Liver (tissue), 9 donors: Measurements from ENCODE around the gene DET1. TPM values are rescaled to one million over a fixed set of nuclear protein-coding genes. Genes with fewer than 3 reads are reported as not detected.

ENCODE experiments used
- DNase-seq: peaks from one replicate; pipeline ENCODE4 v3.0.0-alpha.2; 2017; ENCODE audit warnings: low spot score
- H3K27ac ChIP-seq, 2 donors: one replicate each; pipeline ENCODE4 v1.7.0; 2013; ENCODE audit warnings: inconsistent platforms in 2 of 2, low read length in 2 of 2, control low read depth in 1 of 2, low read depth in 1 of 2, mild to moderate bottlenecking in 1 of 2
- H3K27me3 ChIP-seq, 4 donors: one replicate each; pipeline versions ENCODE4 v1.6.1 to v1.7.0; 2013; ENCODE audit warnings: low read length in 3 of 4, inconsistent platforms in 1 of 4, mild to moderate bottlenecking in 1 of 4, moderate library complexity in 1 of 4; ENCODE audit not compliant: control insufficient read depth in 4 of 4, insufficient read depth in 4 of 4
- H3K36me3 ChIP-seq, 4 donors: one replicate each; pipeline versions ENCODE4 v1.6.1 to v1.7.0; 2013; ENCODE audit warnings: low read length in 3 of 4, mild to moderate bottlenecking in 3 of 4, low read depth in 1 of 4, moderate library complexity in 1 of 4; ENCODE audit not compliant: control insufficient read depth in 4 of 4, insufficient read depth in 3 of 4
- H3K4me1 ChIP-seq, 4 donors: one replicate each; pipeline versions ENCODE4 v1.6.1 to v1.7.0; 2013; ENCODE audit warnings: low read length in 3 of 4, mild to moderate bottlenecking in 3 of 4, moderate library complexity in 1 of 4; ENCODE audit not compliant: control insufficient read depth in 4 of 4, insufficient read depth in 4 of 4
- H3K4me3 ChIP-seq, 3 donors: one replicate each; pipeline versions ENCODE4 v1.6.1 to v1.7.0; 2013; ENCODE audit warnings: low read length in 3 of 3, control low read depth in 1 of 3, low read depth in 1 of 3, mild to moderate bottlenecking in 1 of 3
- H3K9ac ChIP-seq, 2 donors: one replicate each; pipeline ENCODE4 v1.7.0; 2013; ENCODE audit warnings: low read length in 2 of 2, mild to moderate bottlenecking in 2 of 2, moderate library complexity in 2 of 2, control low read depth in 1 of 2, low read depth in 1 of 2
- H3K9me3 ChIP-seq, 4 donors: one replicate each; pipeline versions ENCODE4 v1.6.1 to v1.7.0; 2013; ENCODE audit warnings: low read length in 3 of 4; ENCODE audit not compliant: control insufficient read depth in 4 of 4
- EGR1 ChIP-seq, 2 donors: IDR thresholded peaks; 2 replicates each; pipeline ENCODE4 v1.6.1; 2016 to 2018; ENCODE audit warnings: antibody characterized with exemption in 2 of 2, low read depth in 2 of 2
- FOXA1 ChIP-seq: IDR thresholded peaks from 2 replicates; pipeline ENCODE4 v1.6.1; 2016; ENCODE audit warnings: antibody characterized with exemption
- GABPA ChIP-seq, 2 donors: IDR thresholded peaks in 1 of 2; conservative IDR thresholded peaks in 1 of 2; 2 replicates each; pipeline ENCODE4 v1.6.1; 2016; ENCODE audit warnings: antibody characterized with exemption in 2 of 2, mild to moderate bottlenecking in 1 of 2, moderate library complexity in 1 of 2
- HNF4A ChIP-seq, 2 donors: conservative IDR thresholded peaks; 2 replicates each; pipeline ENCODE4 v1.6.1; 2016; ENCODE audit warnings: antibody characterized with exemption in 2 of 2, mild to moderate bottlenecking in 2 of 2
- HNF4G ChIP-seq: IDR thresholded peaks from 2 replicates; pipeline ENCODE4 v1.6.1; 2016; ENCODE audit warnings: antibody characterized with exemption
- JUND ChIP-seq, 2 donors: IDR thresholded peaks; 2 replicates each; pipeline ENCODE4 v1.6.1; 2016; ENCODE audit warnings: antibody characterized with exemption in 2 of 2
- RAD21 ChIP-seq, 2 donors: IDR thresholded peaks; 2 replicates each; pipeline ENCODE4 v1.6.1; 2016; ENCODE audit warnings: antibody characterized with exemption in 2 of 2, mild to moderate bottlenecking in 2 of 2
- SP1 ChIP-seq: IDR thresholded peaks from 2 replicates; pipeline ENCODE4 v1.6.1; 2018; ENCODE audit warnings: antibody characterized with exemption, mild to moderate bottlenecking
- TAF1 ChIP-seq: conservative IDR thresholded peaks from 2 replicates; pipeline ENCODE4 v1.6.1; 2016; ENCODE audit warnings: antibody characterized with exemption, mild to moderate bottlenecking
- YY1 ChIP-seq: IDR thresholded peaks from 2 replicates; pipeline ENCODE4 v1.6.1; 2016; ENCODE audit warnings: antibody characterized with exemption, mild to moderate bottlenecking
- WGBS: extraction: QIAGEN DNeasy Blood & Tissue Kit; methylation state at CpG from one replicate; pipeline ENCODE4 v1.1.7; 2013; 5-methylcytosine and 5-hydroxymethylcytosine counted together
- polyA plus RNA-seq, 2 donors: library from polyadenylated mRNA; stranded (reverse) in 1 of 2; unstranded in 1 of 2; fragments of 200-250 nt in 1 of 2; fragments of >200 nt in 1 of 2; fragmentation: Nextera tagmentation in 1 of 2; extraction: Ambion mirVana in 1 of 2; gene quantifications; one replicate each; pipeline versions ENCODE4 v1.2.1 to v1.2.3, GENCODE V29; 2013 to 2015
- total RNA-seq, 2 donors: library from RNA; depleted of rRNA; stranded (reverse); fragments of >200 nt; gene quantifications; one replicate each; pipeline ENCODE4 v1.2.3, GENCODE V29; 2014
- TF ChIP-seq, protein P1 (sequence below): IDR thresholded peaks from 2 replicates; pipeline ENCODE4 v1.6.1; 2016; ENCODE audit warnings: antibody characterized with exemption
- TF ChIP-seq, protein P2 (sequence below): fragments of 150-350 bp; IDR thresholded peaks from 2 replicates; pipeline ENCODE4 v1.5.1; 2017; ENCODE audit warnings: improper control_type of control experiment, low read depth, low read length; ENCODE audit not compliant: missing input control
- TF ChIP-seq, protein P3 (sequence below): IDR thresholded peaks from 2 replicates; pipeline ENCODE4 v1.6.1; 2016; ENCODE audit warnings: antibody characterized with exemption
- donor health status: healthy.
- donor health status: healthy.
- donor health status: healthy.
- donor health status: healthy.
- donor health status: healthy.

The DET1 gene
- total and polyA plus RNA-seq, 4 donors = 1.3 to 5.4 (median 2.4) TPM

DNA sequence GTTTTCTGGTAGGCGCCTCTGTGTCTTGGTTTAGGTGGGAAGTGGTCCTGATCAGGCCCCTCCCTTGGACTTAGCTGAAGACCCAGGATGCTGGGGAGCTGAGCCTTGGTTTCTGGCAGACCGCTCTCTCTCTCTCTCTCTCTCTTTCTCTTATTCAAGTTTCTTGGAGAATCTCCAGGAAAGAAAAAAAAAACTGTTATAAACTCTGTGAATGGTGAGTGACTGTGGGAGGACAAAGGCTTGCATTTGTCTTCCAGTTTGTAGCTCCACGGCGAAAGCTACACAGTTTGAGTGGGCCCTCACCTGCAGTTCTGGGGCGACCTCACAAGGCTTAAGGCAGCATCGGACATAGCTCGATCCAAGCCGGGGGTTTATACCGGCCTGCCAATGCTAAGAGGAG is 7.5 kb downstream of the DET1 start:
- TF ChIP-seq SP1 (no peak), EGR1 (IDR thresholded peaks at IDR 0.05; ENCODE audit: low read depth in 2 of 2) (no peak), HNF4A (conservative IDR thresholded peaks at IDR 0.05) (no peak), TAF1 (no peak)
- TF ChIP-seq, protein P1, sequence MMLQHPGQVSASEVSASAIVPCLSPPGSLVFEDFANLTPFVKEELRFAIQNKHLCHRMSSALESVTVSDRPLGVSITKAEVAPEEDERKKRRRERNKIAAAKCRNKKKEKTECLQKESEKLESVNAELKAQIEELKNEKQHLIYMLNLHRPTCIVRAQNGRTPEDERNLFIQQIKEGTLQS = no peak
- H3K4me3 ChIP-seq = no peak overlapping the region
- H3K9me3 ChIP-seq = no peaks in the 10 kb centered on the region
- H3K4me1 ChIP-seq = no peaks in the 10 kb centered on the region
- no peak overlapping the region for H3K27ac ChIP-seq
- no peaks in the 10 kb centered on the region for H3K27me3 ChIP-seq
- H3K36me3 ChIP-seq = no peaks in the 10 kb centered on the region
- 86% methylated on average over 9 of the region's 9 CpGs for WGBS
- DNase-seq = no peak
- H3K9ac ChIP-seq = no peak overlapping the region

DNA sequence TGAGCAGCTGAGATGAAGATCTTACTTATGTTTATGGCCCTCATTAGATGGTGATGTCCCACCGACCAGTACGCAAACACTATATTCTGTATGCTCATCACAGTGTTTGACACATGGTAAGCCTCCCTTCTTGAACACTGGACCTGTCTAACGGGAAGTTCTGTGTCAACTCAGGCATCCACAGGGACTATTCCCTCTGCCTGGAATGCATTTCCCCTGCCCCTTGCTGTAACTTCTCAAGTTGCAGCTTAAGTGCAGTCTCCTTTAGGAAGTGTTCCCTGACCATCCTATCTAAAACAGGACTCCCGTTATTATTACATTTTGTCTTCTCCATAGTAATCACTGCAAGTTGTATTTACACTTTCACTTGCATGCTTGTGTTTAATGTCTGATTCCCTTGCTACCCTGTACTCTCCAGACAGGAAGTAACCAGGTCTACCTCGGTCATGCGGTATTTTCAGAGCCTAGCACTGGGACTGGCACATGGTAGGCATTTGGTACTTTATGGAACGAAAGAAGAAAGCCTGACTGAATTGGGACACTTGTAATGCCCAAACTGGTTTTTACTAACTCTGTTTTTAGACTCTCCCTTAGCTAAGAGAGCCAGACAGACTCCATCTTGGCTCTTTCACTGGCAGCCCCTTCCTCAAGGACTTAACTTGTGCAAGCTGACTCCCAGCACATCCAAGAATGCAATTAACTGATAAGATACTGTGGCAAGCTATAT is 8.7 kb downstream of the DET1 start:
- WGBS = 92% methylated on average over 7 of the region's 7 CpGs
- no peak overlapping the region for H3K9ac ChIP-seq

DNA sequence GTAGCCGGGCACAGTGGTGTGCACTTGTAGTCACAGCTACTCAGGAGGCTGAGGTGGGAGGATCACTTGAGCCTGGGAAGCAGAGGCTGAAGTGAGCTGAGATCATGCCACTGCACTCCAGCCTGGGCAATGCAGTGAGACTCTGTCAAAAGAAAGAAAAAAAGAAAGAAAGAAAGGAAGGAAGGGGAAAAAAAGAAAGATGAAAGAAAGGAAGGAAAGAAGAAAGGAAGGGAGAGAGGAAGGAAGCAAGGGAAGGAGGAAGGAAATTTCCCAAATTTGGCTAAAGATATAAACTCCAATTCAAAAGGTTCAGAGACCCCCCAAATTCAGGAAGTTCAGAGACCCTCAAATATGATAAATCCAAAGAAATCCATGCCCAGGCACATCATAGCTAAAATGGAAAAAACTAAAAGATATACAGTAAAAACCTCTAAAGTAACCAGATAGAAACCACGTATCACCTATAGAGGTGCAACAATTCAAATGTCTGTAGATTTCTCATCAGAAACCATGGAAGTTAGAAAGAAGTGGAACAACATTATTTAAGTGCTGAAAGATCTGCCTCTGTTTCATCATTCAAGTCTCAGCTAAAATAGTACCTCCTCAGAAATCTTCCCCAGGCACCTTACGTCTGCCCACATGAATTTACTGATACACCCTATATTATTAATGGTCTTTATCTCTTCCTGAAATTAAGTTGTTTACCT is 10.7 kb downstream of the DET1 start:
- H3K4me1 ChIP-seq = no peaks in the 10 kb centered on the region
- TF ChIP-seq, protein P2, sequence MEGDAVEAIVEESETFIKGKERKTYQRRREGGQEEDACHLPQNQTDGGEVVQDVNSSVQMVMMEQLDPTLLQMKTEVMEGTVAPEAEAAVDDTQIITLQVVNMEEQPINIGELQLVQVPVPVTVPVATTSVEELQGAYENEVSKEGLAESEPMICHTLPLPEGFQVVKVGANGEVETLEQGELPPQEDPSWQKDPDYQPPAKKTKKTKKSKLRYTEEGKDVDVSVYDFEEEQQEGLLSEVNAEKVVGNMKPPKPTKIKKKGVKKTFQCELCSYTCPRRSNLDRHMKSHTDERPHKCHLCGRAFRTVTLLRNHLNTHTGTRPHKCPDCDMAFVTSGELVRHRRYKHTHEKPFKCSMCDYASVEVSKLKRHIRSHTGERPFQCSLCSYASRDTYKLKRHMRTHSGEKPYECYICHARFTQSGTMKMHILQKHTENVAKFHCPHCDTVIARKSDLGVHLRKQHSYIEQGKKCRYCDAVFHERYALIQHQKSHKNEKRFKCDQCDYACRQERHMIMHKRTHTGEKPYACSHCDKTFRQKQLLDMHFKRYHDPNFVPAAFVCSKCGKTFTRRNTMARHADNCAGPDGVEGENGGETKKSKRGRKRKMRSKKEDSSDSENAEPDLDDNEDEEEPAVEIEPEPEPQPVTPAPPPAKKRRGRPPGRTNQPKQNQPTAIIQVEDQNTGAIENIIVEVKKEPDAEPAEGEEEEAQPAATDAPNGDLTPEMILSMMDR = no peak
- no peak for TF ChIP-seq YY1
- no peak for TF ChIP-seq SP1
- TF ChIP-seq HNF4G = no peak
- TF ChIP-seq FOXA1 = no peak
- TF ChIP-seq RAD21 (IDR thresholded peaks at IDR 0.05) = no peak
- no peak for TF ChIP-seq GABPA (IDR thresholded peaks at IDR 0.05 in 1 of 2, conservative IDR thresholded peaks at IDR 0.05 in 1 of 2)
- no peaks in the 10 kb centered on the region for H3K9me3 ChIP-seq
- no peaks in the 10 kb centered on the region for H3K27me3 ChIP-seq
- H3K36me3 ChIP-seq = peaks cover 2 to 7% (median 5%) of the 10 kb centered on the region in 4 donors
- 97% methylated on average over 3 of the region's 3 CpGs for WGBS
- no peak for DNase-seq
- H3K4me3 ChIP-seq = no peak overlapping the region
- no peak overlapping the region for H3K27ac ChIP-seq
- no peak overlapping the region for H3K9ac ChIP-seq

More for the DNA sequence above, 8.7 kb downstream of the DET1 start:
- no peaks in the 10 kb centered on the region for H3K9me3 ChIP-seq
- TF ChIP-seq HNF4G (no peak), JUND (IDR thresholded peaks at IDR 0.05) (no peak), FOXA1 (no peak)
- TF ChIP-seq, protein P2 = no peak
- TF ChIP-seq, protein P3, sequence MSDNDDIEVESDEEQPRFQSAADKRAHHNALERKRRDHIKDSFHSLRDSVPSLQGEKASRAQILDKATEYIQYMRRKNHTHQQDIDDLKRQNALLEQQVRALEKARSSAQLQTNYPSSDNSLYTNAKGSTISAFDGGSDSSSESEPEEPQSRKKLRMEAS = no peak
- H3K27ac ChIP-seq = no peak overlapping the region
- no peaks in the 10 kb centered on the region for H3K4me1 ChIP-seq
- H3K36me3 ChIP-seq = no peaks in the 10 kb centered on the region
- DNase-seq = no peak
- H3K27me3 ChIP-seq = no peaks in the 10 kb centered on the region
- H3K4me3 ChIP-seq = no peak overlapping the region
